GM12878 (cell line): ENCODE data around the gene ZNF646. TPM values are rescaled to one million over a fixed set of nuclear protein-coding genes. Genes with fewer than 3 reads are reported as not detected.

Experiments used
- ATAC-seq: fragments of 200-7000 bp; cut with Tn5 transposase; 3 replicates; pipeline ENCODE4 v1.9.1; 2020; ENCODE audit warnings: mild to moderate bottlenecking, moderate library complexity
- BruUV-seq: library from RNA; stranded (reverse); fragments of 400-500 nt; replicated peaks from 2 replicates; lab custom pipeline; 2021; lab: Mats Ljungman, UMichigan
- CTCF ChIA-PET: fragments of 300-600 bp; sonication (Branson Sonifier 250); formaldehyde crosslinking; extraction: SDS; loops from one replicate; lab custom pipeline; 2021; ENCODE audit warnings: inconsistent platforms; lab: Yijun Ruan, JAX
- POLR2A ChIA-PET: fragments of 350-600 bp; formaldehyde crosslinking; extraction: SDS; loops from one replicate; lab custom pipeline; 2021; ENCODE audit warnings: inconsistent platforms; lab: Charles Lee
- RAD21 ChIA-PET: fragments of 300-600 bp; sonication (Branson Sonifier 250); formaldehyde crosslinking; loops from one replicate; lab custom pipeline; 2023; ENCODE audit warnings: antibody characterized with exemption; ENCODE audit not compliant: unreplicated experiment; lab: Charles Lee
- SMC1A ChIA-PET: fragments of 300-600 bp; sonication (Branson Sonifier 250); formaldehyde crosslinking; loops from one replicate; lab custom pipeline; 2023; ENCODE audit not compliant: unreplicated experiment, uncharacterized antibody; lab: Charles Lee
- DNase-seq: peaks from one replicate; pipeline ENCODE4 v3.0.0-alpha.2; 2011; ENCODE audit warnings: low read depth, low spot score
- FAIRE-seq: peaks from 3 replicates; lab custom pipeline; 2011; peaks lifted over from hg19 to GRCh38; lab: Jason Lieb, UNC
- H2AFZ ChIP-seq: 2 replicates; pipeline ENCODE4 v1.6.0; 2011; ENCODE audit warnings: low read depth, low read length, control low read depth; ENCODE audit not compliant: control insufficient read depth
- H3K27ac ChIP-seq: 2 replicates; pipeline ENCODE4 v1.5.1; 2011; ENCODE audit warnings: control low read depth; ENCODE audit not compliant: control insufficient read depth, insufficient read depth
- H3K27me3 ChIP-seq, 2 experiments: replicated peaks in 1 of 2; 2 replicates each; pipeline versions ENCODE4 v1.6.0 to v1.6.1; 2011; ENCODE audit warnings: low read length in 1 of 2; ENCODE audit not compliant: control insufficient read depth in 2 of 2, insufficient read depth in 2 of 2
- H3K36me3 ChIP-seq, 2 experiments: 2 replicates each; pipeline ENCODE4 v1.5.1; 2011; ENCODE audit warnings: low read length in 1 of 2; ENCODE audit not compliant: control insufficient read depth in 2 of 2, insufficient read depth in 2 of 2
- H3K4me1 ChIP-seq: 2 replicates; pipeline ENCODE4 v1.6.1; 2011; ENCODE audit warnings: mild to moderate bottlenecking, low read length, moderate library complexity, mixed read lengths; ENCODE audit not compliant: control insufficient read depth, insufficient read depth
- H3K4me2 ChIP-seq: 2 replicates; pipeline ENCODE4 v1.6.0; 2011; ENCODE audit warnings: control low read depth; ENCODE audit not compliant: control insufficient read depth, insufficient read depth
- H3K4me3 ChIP-seq: fragments of 200-600 bp; sonication (generic); 2 replicates; pipeline ENCODE4 v1.5.1; 2016
- H3K79me2 ChIP-seq: 2 replicates; pipeline ENCODE4 v1.6.0; 2011; ENCODE audit warnings: low read length; ENCODE audit not compliant: control insufficient read depth, insufficient read depth
- H3K9ac ChIP-seq: 2 replicates; pipeline ENCODE4 v1.8.0; 2011; ENCODE audit warnings: low read length, control low read depth, mixed read lengths; ENCODE audit not compliant: control insufficient read depth, insufficient read depth
- H3K9me3 ChIP-seq: replicated peaks from 3 replicates; pipeline ENCODE4 v1.5.1; 2011; ENCODE audit warnings: mild to moderate bottlenecking, low read length; ENCODE audit not compliant: control insufficient read depth, insufficient read depth
- H4K20me1 ChIP-seq: 2 replicates; pipeline ENCODE4 v1.6.0; 2011; ENCODE audit not compliant: control insufficient read depth, insufficient read depth
- ATF7 ChIP-seq: fragments of 450-650 bp; IDR thresholded peaks from 2 replicates; pipeline ENCODE4 v1.6.1; 2016; ENCODE audit warnings: low read depth, mild to moderate bottlenecking
- CEBPZ ChIP-seq: fragments of 150-350 bp; IDR thresholded peaks from 2 replicates; pipeline ENCODE4 v1.6.1; 2016; ENCODE audit warnings: low read depth, low read length
- FOXK2 ChIP-seq: fragments of 450-650 bp; IDR thresholded peaks from 2 replicates; pipeline ENCODE4 v1.6.1; 2017; ENCODE audit warnings: mild to moderate bottlenecking, moderate library complexity
- HDGF ChIP-seq: fragments of 450-650 bp; IDR thresholded peaks from 2 replicates; pipeline ENCODE4 v1.6.1; 2016; ENCODE audit warnings: antibody characterized with exemption
- KAT2A ChIP-seq: conservative IDR thresholded peaks from 2 replicates; pipeline ENCODE4 v1.6.1; 2011; ENCODE audit warnings: low read depth, low read length; ENCODE audit not compliant: control insufficient read depth
- MEF2B ChIP-seq: fragments of 450-650 bp; IDR thresholded peaks from 2 replicates; pipeline ENCODE4 v1.6.1; 2018; ENCODE audit warnings: mild to moderate bottlenecking, moderate library complexity; ENCODE audit not compliant: partially characterized antibody, poor library complexity, severe bottlenecking
- PAX8 ChIP-seq: fragments of 450-650 bp; IDR thresholded peaks from 2 replicates; pipeline ENCODE4 v1.6.1; 2017; ENCODE audit warnings: mild to moderate bottlenecking, moderate library complexity
- RAD51 ChIP-seq: fragments of 450-650 bp; IDR thresholded peaks from 2 replicates; pipeline ENCODE4 v1.6.1; 2016; ENCODE audit warnings: moderate library complexity, mild to moderate bottlenecking, inconsistent platforms
- SREBF1 ChIP-seq: IDR thresholded peaks from 2 replicates; pipeline ENCODE4 v1.6.1; 2012; ENCODE audit warnings: mild to moderate bottlenecking, low read length
- SUPT20H ChIP-seq: IDR thresholded peaks from 2 replicates; pipeline ENCODE4 v1.6.1; 2011; ENCODE audit warnings: low read depth, mild to moderate bottlenecking, low read length, moderate library complexity, borderline replicate concordance; ENCODE audit not compliant: control insufficient read depth
- USF2 ChIP-seq: IDR thresholded peaks from 2 replicates; pipeline ENCODE4 v1.6.1; 2011; ENCODE audit warnings: low read depth, low read length, improper control_type of control experiment, borderline replicate concordance
- ZNF274 ChIP-seq: IDR thresholded peaks from one replicate; pipeline ENCODE4 v1.8.0; 2011; ENCODE audit not compliant: insufficient read length, insufficient read depth
- WGBS: methylation state at CpG from one replicate; pipeline ENCODE4 v1.1.6; 2016; ENCODE audit warnings: low lambda C conversion rate; ENCODE audit not compliant: insufficient replicate concordance, insufficient coverage; ENCODE audit errors: missing lambda C conversion rate; 5-methylcytosine and 5-hydroxymethylcytosine counted together
- in situ Hi-C: fragments of 300-500 bp; cut with MboI; formaldehyde crosslinking; loops from 9 replicates; pipeline ENCODE4 v1.14.3; 2018; ENCODE audit warnings: mixed read lengths
- intact Hi-C: fragments of 100-400 bp; cut with micrococcal nuclease; formaldehyde crosslinking; loops from one replicate; pipeline ENCODE4 v1.14.2; 2022; ENCODE audit not compliant: unreplicated experiment
- polyA plus RNA-seq, 11 experiments: library from polyadenylated mRNA; depleted of rRNA in 4 of 11; unstranded in 6 of 11; stranded (reverse) in 5 of 11; fragments of >200 nt; fragmentation: Nextera tagmentation in 4 of 11; fragmentation: Illumina TruSeq in 1 of 11; extraction: Ambion mirVana in 4 of 11; extraction: Trizol in 1 of 11; gene quantifications; 1 replicate in 1 of 11; 2 replicates in 10 of 11; pipeline versions ENCODE4 v1.2.1 to v1.2.3, GENCODE V29; 2011 to 2016; ENCODE audit warnings: inconsistent platforms in 2 of 11, missing spikeins in 2 of 11, low read depth in 1 of 11
- total RNA-seq, 4 experiments: library from RNA; depleted of rRNA in 3 of 4; stranded (reverse); fragments of >200 nt in 3 of 4; fragmentation: Illumina TruSeq in 1 of 4; extraction: Trizol in 1 of 4; gene quantifications; 2 replicates each; pipeline versions ENCODE4 v1.2.1 to v1.2.3, GENCODE V29; 2013 to 2021
- TF ChIP-seq, protein P1 (sequence below): fragments of 450-650 bp; IDR thresholded peaks from 2 replicates; pipeline ENCODE4 v1.6.1; 2017; ENCODE audit warnings: mild to moderate bottlenecking
- TF ChIP-seq, protein P2 (sequence below): fragments of 450-650 bp; IDR thresholded peaks from 2 replicates; pipeline ENCODE4 v1.6.1; 2017; ENCODE audit warnings: low read depth, mild to moderate bottlenecking, moderate library complexity

Gene ZNF646
- total and polyA plus RNA-seq, 10 of the 15 experiments (the other 5 are each of a cell fraction or from before 2014, with no cell fraction given), result 0.10 to 21.8 (median 6.4) TPM

DNA sequence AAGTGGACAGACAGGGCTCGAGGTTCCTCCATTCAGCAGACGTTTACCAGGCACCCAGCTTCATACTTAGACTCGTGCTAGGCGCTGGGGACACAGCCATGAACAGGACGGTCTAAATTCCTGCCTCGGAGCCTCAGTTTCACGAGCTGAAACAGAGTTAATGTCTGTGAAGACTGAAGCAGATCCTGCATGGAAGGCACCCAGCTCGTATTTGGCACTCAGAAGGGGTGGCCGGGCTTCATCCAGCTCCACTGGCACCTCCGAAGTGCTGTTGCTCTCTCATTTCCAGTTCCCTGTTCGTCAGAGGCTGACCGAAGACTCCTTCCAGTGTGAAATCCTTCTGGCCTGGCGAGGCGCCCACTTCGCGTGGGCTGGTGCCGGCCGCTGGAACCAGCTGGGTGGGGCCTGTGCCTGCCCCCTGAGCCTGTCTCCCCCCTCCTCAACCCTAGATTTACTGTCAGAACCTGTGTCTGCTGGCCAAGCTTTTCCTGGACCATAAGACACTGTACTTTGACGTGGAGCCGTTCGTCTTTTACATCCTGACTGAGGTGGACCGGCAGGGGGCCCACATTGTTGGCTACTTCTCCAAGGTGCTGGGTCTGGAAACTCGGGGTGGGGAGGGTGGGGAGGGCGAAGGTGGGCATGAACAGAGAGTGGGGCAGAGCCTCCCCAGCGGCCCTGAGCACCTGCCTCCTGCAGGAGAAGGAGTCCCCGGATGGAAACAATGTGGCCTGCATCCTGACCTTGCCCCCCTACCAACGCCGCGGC is 55.5 kb downstream of the ZNF646 start (continued):
- no peak for TF ChIP-seq USF2
- TF ChIP-seq ATF7, result no peak
- TF ChIP-seq, protein P1, sequence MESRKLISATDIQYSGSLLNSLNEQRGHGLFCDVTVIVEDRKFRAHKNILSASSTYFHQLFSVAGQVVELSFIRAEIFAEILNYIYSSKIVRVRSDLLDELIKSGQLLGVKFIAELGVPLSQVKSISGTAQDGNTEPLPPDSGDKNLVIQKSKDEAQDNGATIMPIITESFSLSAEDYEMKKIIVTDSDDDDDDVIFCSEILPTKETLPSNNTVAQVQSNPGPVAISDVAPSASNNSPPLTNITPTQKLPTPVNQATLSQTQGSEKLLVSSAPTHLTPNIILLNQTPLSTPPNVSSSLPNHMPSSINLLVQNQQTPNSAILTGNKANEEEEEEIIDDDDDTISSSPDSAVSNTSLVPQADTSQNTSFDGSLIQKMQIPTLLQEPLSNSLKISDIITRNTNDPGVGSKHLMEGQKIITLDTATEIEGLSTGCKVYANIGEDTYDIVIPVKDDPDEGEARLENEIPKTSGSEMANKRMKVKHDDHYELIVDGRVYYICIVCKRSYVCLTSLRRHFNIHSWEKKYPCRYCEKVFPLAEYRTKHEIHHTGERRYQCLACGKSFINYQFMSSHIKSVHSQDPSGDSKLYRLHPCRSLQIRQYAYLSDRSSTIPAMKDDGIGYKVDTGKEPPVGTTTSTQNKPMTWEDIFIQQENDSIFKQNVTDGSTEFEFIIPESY, result no peak

GRCh38 chr16:31130336-31130891 is 56.2 kb downstream of the ZNF646 start:
- no peaks in the 10 kb centered on the region for H4K20me1 ChIP-seq
- intact Hi-C loops (no loop called here), in situ Hi-C loops (no loop called here)
- H3K36me3 ChIP-seq, result no peaks in the 10 kb centered on the region; a peak in 2 of 4 replicates
- FAIRE-seq (no peak), ATAC-seq (no peak), DNase-seq (no peak)
- ChIA-PET RAD21 (interaction anchor here (0.5 kb wide), 2 partner anchors 21 to 36 kb away, joined by 3 read pairs; partner anchors contain the start of gene VKORC1), POLR2A (no interaction called here), SMC1A (no interaction called here), CTCF (no interaction called here)
- H3K9me3 ChIP-seq, result no peaks in the 10 kb centered on the region
- H3K4me2 ChIP-seq, result no peak overlapping the region
- no peaks in the 10 kb centered on the region for H3K79me2 ChIP-seq
- H3K4me1 ChIP-seq, result no peaks in the 10 kb centered on the region
- H3K27ac ChIP-seq, result no peak overlapping the region
- 98% methylated on average over 10 of the region's 10 CpGs for WGBS
- H3K9ac ChIP-seq, result no peak overlapping the region
- no peak overlapping the region for H2AFZ ChIP-seq
- BruUV-seq, result TSS peak; percentile 65
- no peaks in the 10 kb centered on the region for H3K27me3 ChIP-seq
- no peak overlapping the region for H3K4me3 ChIP-seq
- TF ChIP-seq SUPT20H, result no peak
- TF ChIP-seq CEBPZ, result no peak
- TF ChIP-seq ZNF274, result no peak
- no peak for TF ChIP-seq FOXK2
- no peak for TF ChIP-seq MEF2B
- TF ChIP-seq SREBF1, result no peak
- TF ChIP-seq KAT2A, result no peak
- no peak for TF ChIP-seq RAD51
- TF ChIP-seq PAX8, result no peak
- TF ChIP-seq HDGF, result no peak
- TF ChIP-seq, protein P2, sequence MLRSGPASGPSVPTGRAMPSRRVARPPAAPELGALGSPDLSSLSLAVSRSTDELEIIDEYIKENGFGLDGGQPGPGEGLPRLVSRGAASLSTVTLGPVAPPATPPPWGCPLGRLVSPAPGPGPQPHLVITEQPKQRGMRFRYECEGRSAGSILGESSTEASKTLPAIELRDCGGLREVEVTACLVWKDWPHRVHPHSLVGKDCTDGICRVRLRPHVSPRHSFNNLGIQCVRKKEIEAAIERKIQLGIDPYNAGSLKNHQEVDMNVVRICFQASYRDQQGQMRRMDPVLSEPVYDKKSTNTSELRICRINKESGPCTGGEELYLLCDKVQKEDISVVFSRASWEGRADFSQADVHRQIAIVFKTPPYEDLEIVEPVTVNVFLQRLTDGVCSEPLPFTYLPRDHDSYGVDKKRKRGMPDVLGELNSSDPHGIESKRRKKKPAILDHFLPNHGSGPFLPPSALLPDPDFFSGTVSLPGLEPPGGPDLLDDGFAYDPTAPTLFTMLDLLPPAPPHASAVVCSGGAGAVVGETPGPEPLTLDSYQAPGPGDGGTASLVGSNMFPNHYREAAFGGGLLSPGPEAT, result no peak
